Thymus (tissue), 11 donors: Measurements from ENCODE around the gene CNTN4. TPM values are rescaled to one million over a fixed set of nuclear protein-coding genes. Genes with fewer than 3 reads are reported as not detected.

Experiments
- DNase-seq, 9 donors: peaks; one replicate each; pipeline ENCODE4 v3.0.0-alpha.2; 2013; ENCODE audit warnings: low spot score in 9 of 9, low read depth in 6 of 9, missing footprints in 1 of 9
- H3K27ac ChIP-seq, 2 donors: one replicate each; pipeline ENCODE4 v1.5.1; 2013; ENCODE audit warnings: control low read depth in 1 of 2, low read depth in 1 of 2, low read length in 1 of 2, mild to moderate bottlenecking in 1 of 2, moderate library complexity in 1 of 2
- H3K27me3 ChIP-seq, 2 donors: one replicate each; pipeline ENCODE4 v1.5.1; 2013; ENCODE audit warnings: low read length in 1 of 2; ENCODE audit not compliant: control insufficient read depth in 2 of 2, insufficient read depth in 1 of 2
- H3K36me3 ChIP-seq, 2 donors: one replicate each; pipeline ENCODE4 v1.5.1; 2013; ENCODE audit warnings: low read length in 1 of 2, mild to moderate bottlenecking in 1 of 2, moderate library complexity in 1 of 2; ENCODE audit not compliant: control insufficient read depth in 2 of 2, insufficient read depth in 2 of 2
- H3K4me1 ChIP-seq, 2 donors: one replicate each; pipeline ENCODE4 v1.5.1; 2013; ENCODE audit warnings: low read length in 2 of 2; ENCODE audit not compliant: control insufficient read depth in 2 of 2, insufficient read depth in 2 of 2
- H3K4me3 ChIP-seq, 2 donors: one replicate each; pipeline ENCODE4 v1.5.1; 2013; ENCODE audit warnings: low read length in 2 of 2, control low read depth in 1 of 2, mild to moderate bottlenecking in 1 of 2
- H3K9me3 ChIP-seq, 2 donors: one replicate each; pipeline ENCODE4 v1.5.1; 2013; ENCODE audit warnings: low read length in 1 of 2, mild to moderate bottlenecking in 1 of 2; ENCODE audit not compliant: control insufficient read depth in 2 of 2, insufficient read depth in 1 of 2
- WGBS: extraction: QIAGEN DNeasy Blood & Tissue Kit; methylation state at CpG from one replicate; pipeline ENCODE4 v1.1.7; 2013; 5-methylcytosine and 5-hydroxymethylcytosine counted together
- polyA plus RNA-seq: library from polyadenylated mRNA; stranded (reverse); fragments of 200-250 nt; gene quantifications from one replicate; pipeline ENCODE4 v1.2.3, GENCODE V29; 2013
- total RNA-seq: library from RNA; stranded (reverse); fragments of 120-200 nt; gene quantifications from one replicate; pipeline ENCODE4 v1.2.4, GENCODE V29; 2013
- donor health status: healthy.

The CNTN4 gene
- total and polyA plus RNA-seq, 2 donors, result 9.4 to 9.9 TPM

- 78% methylated on average over 3 of the region's 3 CpGs for WGBS
- H3K4me1 ChIP-seq, result no peaks in the 10 kb centered on the region
- no peak overlapping the region for H3K27ac ChIP-seq
- H3K27me3 ChIP-seq, result no peaks in the 10 kb centered on the region
- H3K9me3 ChIP-seq, result no peaks in the 10 kb centered on the region
- DNase-seq, result no peak
- no peaks in the 10 kb centered on the region for H3K36me3 ChIP-seq
- H3K4me3 ChIP-seq, result no peak overlapping the region
Observed at GRCh38 chr3:2375376-2375775, 276.7 kb downstream of the CNTN4 start.

DNA sequence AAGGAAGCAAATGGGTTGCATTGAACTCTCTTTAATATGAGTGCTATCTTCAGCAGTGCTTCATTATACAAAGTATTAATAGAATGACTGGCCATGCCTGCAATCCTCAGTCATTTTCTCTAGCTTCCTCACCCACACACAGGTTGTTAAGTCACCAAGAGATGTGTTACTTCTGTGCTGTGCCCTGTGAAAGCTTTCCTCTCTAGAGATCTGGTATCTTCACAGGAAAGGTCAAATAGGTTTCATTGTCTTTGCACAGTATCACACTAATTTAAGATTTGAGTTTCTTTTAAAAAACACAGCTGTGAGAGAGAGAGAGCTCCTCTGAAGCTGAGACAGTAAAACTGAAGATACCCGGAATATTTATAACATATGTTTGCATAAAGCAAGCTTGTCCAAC is 278.6 kb downstream of the CNTN4 start:
- no peaks in the 10 kb centered on the region for H3K4me1 ChIP-seq
- H3K9me3 ChIP-seq, result no peaks in the 10 kb centered on the region
- H3K36me3 ChIP-seq, result no peaks in the 10 kb centered on the region
- H3K27ac ChIP-seq, result no peak overlapping the region
- H3K4me3 ChIP-seq, result no peak overlapping the region
- DNase-seq, result no peak
- 60% methylated on average over 1 of the region's 1 CpG for WGBS
- no peaks in the 10 kb centered on the region for H3K27me3 ChIP-seq

DNA sequence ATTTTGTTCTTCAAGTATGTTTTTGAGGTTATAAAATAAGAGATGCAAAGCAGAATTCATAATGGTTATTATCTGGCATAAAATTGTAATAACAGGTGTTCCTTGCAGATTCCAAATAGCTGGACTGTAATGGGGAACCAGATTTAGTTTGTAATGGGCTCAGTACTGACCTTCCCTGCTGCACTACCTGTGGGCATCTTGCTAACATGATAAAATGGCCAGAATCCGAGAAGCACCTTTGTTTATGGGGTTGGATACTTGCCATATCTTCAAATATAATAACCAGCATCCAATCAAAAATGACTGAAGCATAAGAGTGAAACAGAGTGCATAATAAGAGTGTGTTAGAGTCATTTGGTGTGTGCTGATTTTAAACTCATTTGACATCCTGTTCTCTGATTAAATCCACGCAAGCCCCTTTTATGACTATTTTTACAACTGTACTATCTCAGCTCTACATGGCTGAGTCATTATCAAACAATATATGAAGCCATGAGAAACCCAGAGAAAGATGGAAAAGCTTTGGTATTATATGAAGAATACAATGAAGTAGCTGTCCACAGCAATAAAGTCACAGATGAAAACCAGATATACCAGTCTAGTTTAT is 292.4 kb downstream of the CNTN4 start:
- Histone ChIP-seq H3K27ac (no peak overlapping the region), H3K4me3 (no peak overlapping the region), H3K9me3 (no peaks in the 10 kb centered on the region), H3K36me3 (no peaks in the 10 kb centered on the region), H3K4me1 (no peaks in the 10 kb centered on the region), H3K27me3 (no peaks in the 10 kb centered on the region)
- no peak for DNase-seq
- 90% methylated on average over 2 of the region's 2 CpGs for WGBS

GRCh38 chr3:2391896-2392295 is 293.2 kb downstream of the CNTN4 start:
- no peaks in the 10 kb centered on the region for H3K36me3 ChIP-seq
- H3K27me3 ChIP-seq, result no peaks in the 10 kb centered on the region
- no peaks in the 10 kb centered on the region for H3K4me1 ChIP-seq
- H3K4me3 ChIP-seq, result no peak overlapping the region
- DNase-seq, result no peak
- WGBS, result 89% methylated on average over 4 of the region's 4 CpGs
- H3K27ac ChIP-seq, result no peak overlapping the region
- H3K9me3 ChIP-seq, result no peaks in the 10 kb centered on the region

GRCh38 chr3:2392981-2393380 is 294.3 kb downstream of the CNTN4 start:
- no peaks in the 10 kb centered on the region for H3K36me3 ChIP-seq
- no peaks in the 10 kb centered on the region for H3K9me3 ChIP-seq
- DNase-seq, result no peak
- no peak overlapping the region for H3K27ac ChIP-seq
- H3K4me3 ChIP-seq, result no peak overlapping the region
- WGBS, result 90% methylated on average over 3 of the region's 3 CpGs
- H3K4me1 ChIP-seq, result no peaks in the 10 kb centered on the region
- H3K27me3 ChIP-seq, result no peaks in the 10 kb centered on the region

- WGBS, result 95% methylated on average over 1 of the region's 1 CpG
- H3K27ac ChIP-seq, result no peak overlapping the region
- H3K4me3 ChIP-seq, result no peak overlapping the region
- H3K9me3 ChIP-seq, result no peaks in the 10 kb centered on the region
- DNase-seq, result no peak
- H3K27me3 ChIP-seq, result no peaks in the 10 kb centered on the region
- H3K4me1 ChIP-seq, result no peaks in the 10 kb centered on the region
- H3K36me3 ChIP-seq, result no peaks in the 10 kb centered on the region
Observed at GRCh38 chr3:2415083-2415482, 316.4 kb downstream of the CNTN4 start.

GRCh38 chr3:2420919-2421318 is 322.3 kb downstream of the CNTN4 start:
- no peak overlapping the region for H3K4me3 ChIP-seq
- H3K27ac ChIP-seq, result no peak overlapping the region
- DNase-seq, result no peak
- H3K27me3 ChIP-seq, result no peaks in the 10 kb centered on the region
- 85% methylated on average over 3 of the region's 3 CpGs for WGBS
- H3K9me3 ChIP-seq, result no peaks in the 10 kb centered on the region
- no peaks in the 10 kb centered on the region for H3K36me3 ChIP-seq
- no peaks in the 10 kb centered on the region for H3K4me1 ChIP-seq

- H3K27me3 ChIP-seq, result no peaks in the 10 kb centered on the region
- H3K36me3 ChIP-seq, result no peaks in the 10 kb centered on the region
- H3K9me3 ChIP-seq, result no peaks in the 10 kb centered on the region
- H3K4me3 ChIP-seq, result no peak overlapping the region
- H3K4me1 ChIP-seq, result no peaks in the 10 kb centered on the region
- no peak for DNase-seq
- H3K27ac ChIP-seq, result no peak overlapping the region
- 79% methylated on average over 3 of the region's 3 CpGs for WGBS
Observed at GRCh38 chr3:2423143-2423542, 324.5 kb downstream of the CNTN4 start.

DNA sequence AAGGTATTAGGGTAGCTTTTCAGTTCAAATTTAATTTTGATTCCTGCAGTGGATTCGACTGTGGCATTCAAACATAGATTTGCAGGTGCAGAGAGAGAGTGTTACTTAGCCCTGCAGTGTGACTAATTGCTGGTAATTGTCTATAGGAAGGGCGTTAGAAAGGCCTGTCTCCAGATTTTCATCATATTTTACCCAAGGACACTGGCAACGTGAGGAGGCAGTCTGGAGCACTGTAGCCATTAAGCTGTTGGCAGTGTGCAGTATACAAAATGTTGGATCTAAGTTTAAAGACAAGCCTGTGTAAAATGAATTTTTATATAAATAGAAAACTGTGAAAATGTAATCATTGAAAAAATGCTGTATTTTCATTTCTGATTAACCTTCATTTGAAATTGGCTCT is 342.9 kb downstream of the CNTN4 start:
- DNase-seq, result no peak
- Histone ChIP-seq H3K27me3 (no peaks in the 10 kb centered on the region), H3K36me3 (no peaks in the 10 kb centered on the region), H3K4me3 (no peak overlapping the region), H3K4me1 (no peaks in the 10 kb centered on the region), H3K27ac (no peak overlapping the region), H3K9me3 (no peaks in the 10 kb centered on the region)
- WGBS, result 75% methylated on average over 3 of the region's 3 CpGs

- Histone ChIP-seq H3K4me1 (no peaks in the 10 kb centered on the region), H3K36me3 (no peaks in the 10 kb centered on the region), H3K27me3 (no peaks in the 10 kb centered on the region), H3K9me3 (no peaks in the 10 kb centered on the region), H3K27ac (no peak overlapping the region), H3K4me3 (no peak overlapping the region)
- no peak for DNase-seq
- WGBS, result 89% methylated on average over 3 of the region's 3 CpGs
Observed at GRCh38 chr3:2446146-2446545, 347.5 kb downstream of the CNTN4 start.
